GM23248 (cell line): ENCODE results near the gene KRTAP4-1.

ENCODE experiments used
- EZH2 ChIP-seq: fragments of 200-600 bp; sonication (generic); IDR thresholded peaks from 2 replicates; pipeline ENCODE4 v1.6.1; 2018; ENCODE audit warnings: antibody characterized with exemption, mild to moderate bottlenecking; ENCODE audit not compliant: insufficient read depth, poor library complexity, severe bottlenecking
- EZH2phosphoT487 ChIP-seq: fragments of 200-600 bp; sonication (generic); IDR thresholded peaks from 2 replicates; pipeline ENCODE4 v1.6.1; 2018; ENCODE audit warnings: antibody characterized with exemption, moderate library complexity, mild to moderate bottlenecking, low read depth; ENCODE audit not compliant: insufficient read depth

DNA sequence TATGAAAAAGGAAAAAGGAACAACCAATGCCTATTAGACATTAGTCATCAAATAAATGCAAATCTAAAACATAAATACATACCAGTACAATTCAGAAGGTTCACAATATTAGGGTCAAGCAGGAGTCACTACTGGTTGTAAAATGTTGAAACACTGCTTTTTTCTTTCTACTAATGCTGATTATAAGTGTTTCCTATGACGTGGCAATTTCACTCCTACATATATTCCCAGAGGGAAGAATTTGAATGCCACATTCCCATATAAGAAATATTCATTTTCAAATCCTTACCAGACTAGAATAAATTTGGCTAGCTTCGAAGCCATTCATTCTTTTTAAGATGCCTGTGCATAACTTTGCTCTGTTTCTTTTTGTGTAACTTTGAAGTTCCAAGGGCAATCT lies 39.1 kb upstream of the KRTAP4-1 start:
- TF ChIP-seq EZH2 (no peak), EZH2phosphoT487 (no peak)
